HEK293 (cell line): Measurements from ENCODE around the gene MT1A.

ENCODE experiments used
- CTCF ChIA-PET: fragments of 350-600 bp; formaldehyde crosslinking; extraction: SDS; loops from one replicate; lab custom pipeline; 2021; ENCODE audit warnings: antibody characterized with exemption; lab: Yijun Ruan, JAX
- POLR2A ChIA-PET: fragments of 300-600 bp; formaldehyde crosslinking; extraction: SDS; loops from one replicate; lab custom pipeline; 2020; ENCODE audit warnings: antibody characterized with exemption, inconsistent platforms; lab: Yijun Ruan, JAX
- H3K27ac ChIP-seq: fragments of 200-500 bp; sonication (Bioruptor generic); 2 replicates; pipeline ENCODE4 v1.5.1; 2014; ENCODE audit warnings: low read depth, low read length, control low read depth, inconsistent platforms; ENCODE audit errors: extremely low read depth
- H3K36me3 ChIP-seq, 2 experiments: fragments of 200-500 bp in 1 of 2; sonication (Bioruptor generic) in 1 of 2; 1 replicate in 1 of 2; 2 replicates in 1 of 2; pipeline ENCODE4 v1.5.1; 2014 to 2017; ENCODE audit warnings: inconsistent platforms in 2 of 2, low read length in 2 of 2; ENCODE audit not compliant: control insufficient read depth in 2 of 2, insufficient read depth in 1 of 2
- H3K4me1 ChIP-seq: fragments of 200-500 bp; sonication (Bioruptor generic); 2 replicates; pipeline ENCODE4 v1.5.1; 2014; ENCODE audit warnings: mild to moderate bottlenecking, low read length, inconsistent platforms; ENCODE audit not compliant: control insufficient read depth, insufficient read depth
- H3K4me3 ChIP-seq: 2 replicates; pipeline ENCODE4 v1.5.1; 2011; ENCODE audit warnings: low read depth, mild to moderate bottlenecking, control low read depth, low read length, moderate library complexity
- H3K9me3 ChIP-seq: fragments of 200-500 bp; sonication (Bioruptor generic); 2 replicates; pipeline ENCODE4 v1.5.1; 2014; ENCODE audit warnings: low read depth, low read length, inconsistent platforms; ENCODE audit not compliant: control insufficient read depth, insufficient read depth
- SCRT1 ChIP-seq: fragments of 450-650 bp; formaldehyde crosslinking; IDR thresholded peaks from 2 replicates; pipeline ENCODE4 v1.5.1; 2016; ENCODE audit warnings: missing biosample characterization, missing genetic modification characterization, borderline replicate concordance
- SETDB1 ChIP-seq: IDR thresholded peaks from one replicate; pipeline ENCODE4 v1.6.1; 2017; ENCODE audit warnings: mild to moderate bottlenecking, low read length, moderate library complexity, mixed read lengths; ENCODE audit not compliant: insufficient read length
- TCF7L2 ChIP-seq: IDR thresholded peaks from 2 replicates; pipeline ENCODE4 v1.6.1; 2011; ENCODE audit warnings: low read depth, mild to moderate bottlenecking, inconsistent platforms, low read length, moderate library complexity, borderline replicate concordance
- ZNF133 ChIP-seq: fragments of 450-650 bp; formaldehyde crosslinking; IDR thresholded peaks from 2 replicates; pipeline ENCODE4 v1.5.1; 2016; ENCODE audit warnings: missing biosample characterization, missing genetic modification characterization
- ZNF146 ChIP-seq: fragments of 450-650 bp; formaldehyde crosslinking; IDR thresholded peaks from 2 replicates; pipeline ENCODE4 v1.5.1; 2016; ENCODE audit warnings: missing biosample characterization, missing genetic modification characterization
- ZNF19 ChIP-seq: fragments of 450-650 bp; formaldehyde crosslinking; IDR thresholded peaks from 2 replicates; pipeline ENCODE4; 2016; ENCODE audit warnings: missing biosample characterization, missing genetic modification characterization, low read depth
- ZNF292 ChIP-seq: fragments of 450-650 bp; formaldehyde crosslinking; IDR thresholded peaks from 2 replicates; pipeline ENCODE4 v1.5.1; 2016; ENCODE audit warnings: low read depth, missing biosample characterization, missing genetic modification characterization, borderline replicate concordance
- ZNF404 ChIP-seq: fragments of 450-650 bp; formaldehyde crosslinking; IDR thresholded peaks from 2 replicates; pipeline ENCODE4 v1.5.1; 2017; ENCODE audit warnings: missing biosample characterization, missing genetic modification characterization
- ZNF677 ChIP-seq: fragments of 450-650 bp; IDR thresholded peaks from 2 replicates; pipeline ENCODE4 v1.5.0; 2018; ENCODE audit warnings: missing biosample characterization, mild to moderate bottlenecking, missing genetic modification characterization, moderate library complexity
- ZNF747 ChIP-seq: fragments of 450-650 bp; formaldehyde crosslinking; IDR thresholded peaks from 2 replicates; pipeline ENCODE4 v1.5.1; 2016; ENCODE audit warnings: missing biosample characterization, missing genetic modification characterization
- ZSCAN30 ChIP-seq: fragments of 450-650 bp; IDR thresholded peaks from 2 replicates; pipeline ENCODE4 v1.5.1; 2018; ENCODE audit warnings: missing biosample characterization, mild to moderate bottlenecking, missing genetic modification characterization, moderate library complexity
- TF ChIP-seq, protein P1 (sequence below): fragments of 450-650 bp; formaldehyde crosslinking; conservative IDR thresholded peaks from 2 replicates; pipeline ENCODE4 v1.5.1; 2016; ENCODE audit warnings: low read depth, missing biosample characterization, missing genetic modification characterization
- TF ChIP-seq, protein P2 (sequence below): sonication (generic); formaldehyde crosslinking; IDR thresholded peaks from 2 replicates; pipeline ENCODE4 v1.8.1; 2022; ENCODE audit warnings: mild to moderate bottlenecking, moderate library complexity, missing genetic modification reagents
- TF ChIP-seq, protein P3 (sequence below): fragments of 450-650 bp; formaldehyde crosslinking; IDR thresholded peaks from 2 replicates; pipeline ENCODE4 v1.5.1; 2016; ENCODE audit warnings: missing biosample characterization, missing genetic modification characterization
- TF ChIP-seq, protein P4 (sequence below): fragments of 450-650 bp; formaldehyde crosslinking; IDR thresholded peaks from 2 replicates; pipeline ENCODE4 v1.5.1; 2016; ENCODE audit warnings: missing biosample characterization, missing genetic modification characterization

Gene MT1A

DNA sequence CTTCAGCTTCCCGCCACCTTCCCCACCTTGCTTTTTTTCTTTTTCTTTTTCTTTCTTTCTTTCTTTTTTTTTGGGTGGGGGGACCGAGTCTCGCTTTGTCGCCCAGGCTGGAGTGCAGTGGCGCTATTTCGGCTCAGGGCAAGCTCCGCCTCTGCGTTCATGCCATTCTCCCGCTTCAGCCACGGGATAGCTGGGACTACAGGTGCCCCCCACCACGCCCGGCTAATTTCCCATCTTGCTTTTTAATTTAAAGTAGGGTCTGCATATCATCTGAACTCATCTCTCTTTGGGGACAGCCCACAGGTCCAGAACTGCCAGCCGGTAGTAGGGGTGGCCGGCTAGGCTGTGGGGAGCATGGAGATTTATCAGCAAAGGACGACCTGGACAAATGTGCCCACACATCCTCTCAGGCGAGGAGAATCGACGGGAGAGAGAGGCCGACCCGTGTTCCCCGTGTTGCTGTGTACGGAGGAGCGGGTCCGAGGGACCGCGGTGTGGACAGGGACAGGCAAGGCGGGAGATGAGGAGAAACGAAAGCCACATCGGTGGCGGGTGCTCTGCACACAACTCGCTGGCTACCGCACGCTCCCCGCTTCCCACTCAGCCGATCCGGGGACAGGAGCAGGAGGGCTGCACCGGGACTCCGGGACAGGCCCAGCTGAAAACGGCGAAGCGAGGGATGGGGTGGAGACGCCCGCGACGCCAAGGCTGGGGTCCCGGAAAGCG is 3.6 kb upstream of the MT1A start:
- CTCF ChIA-PET, result interaction anchor here (1.0 kb wide), 1 partner anchor 67 kb away, joined by 3 read pairs; no protein-coding TSS in a partner anchor
- POLR2A ChIA-PET, result no interaction called here
- TF ChIP-seq SETDB1, result no peak
- TF ChIP-seq TCF7L2, result no peak
- no peak for TF ChIP-seq ZNF146 (tag by site-specific recombination)
- TF ChIP-seq, protein P1, sequence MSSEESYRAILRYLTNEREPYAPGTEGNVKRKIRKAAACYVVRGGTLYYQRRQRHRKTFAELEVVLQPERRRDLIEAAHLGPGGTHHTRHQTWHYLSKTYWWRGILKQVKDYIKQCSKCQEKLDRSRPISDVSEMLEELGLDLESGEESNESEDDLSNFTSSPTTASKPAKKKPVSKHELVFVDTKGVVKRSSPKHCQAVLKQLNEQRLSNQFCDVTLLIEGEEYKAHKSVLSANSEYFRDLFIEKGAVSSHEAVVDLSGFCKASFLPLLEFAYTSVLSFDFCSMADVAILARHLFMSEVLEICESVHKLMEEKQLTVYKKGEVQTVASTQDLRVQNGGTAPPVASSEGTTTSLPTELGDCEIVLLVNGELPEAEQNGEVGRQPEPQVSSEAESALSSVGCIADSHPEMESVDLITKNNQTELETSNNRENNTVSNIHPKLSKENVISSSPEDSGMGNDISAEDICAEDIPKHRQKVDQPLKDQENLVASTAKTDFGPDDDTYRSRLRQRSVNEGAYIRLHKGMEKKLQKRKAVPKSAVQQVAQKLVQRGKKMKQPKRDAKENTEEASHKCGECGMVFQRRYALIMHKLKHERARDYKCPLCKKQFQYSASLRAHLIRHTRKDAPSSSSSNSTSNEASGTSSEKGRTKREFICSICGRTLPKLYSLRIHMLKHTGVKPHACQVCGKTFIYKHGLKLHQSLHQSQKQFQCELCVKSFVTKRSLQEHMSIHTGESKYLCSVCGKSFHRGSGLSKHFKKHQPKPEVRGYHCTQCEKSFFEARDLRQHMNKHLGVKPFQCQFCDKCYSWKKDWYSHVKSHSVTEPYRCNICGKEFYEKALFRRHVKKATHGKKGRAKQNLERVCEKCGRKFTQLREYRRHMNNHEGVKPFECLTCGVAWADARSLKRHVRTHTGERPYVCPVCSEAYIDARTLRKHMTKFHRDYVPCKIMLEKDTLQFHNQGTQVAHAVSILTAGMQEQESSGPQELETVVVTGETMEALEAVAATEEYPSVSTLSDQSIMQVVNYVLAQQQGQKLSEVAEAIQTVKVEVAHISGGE (tag by site-specific recombination), result no peak
- no peak for TF ChIP-seq ZSCAN30 (tag by site-specific recombination)
- TF ChIP-seq ZNF19 (tag by site-specific recombination), result no peak
- no peak for TF ChIP-seq SCRT1
- TF ChIP-seq ZNF133, result no peak
- TF ChIP-seq, protein P2, sequence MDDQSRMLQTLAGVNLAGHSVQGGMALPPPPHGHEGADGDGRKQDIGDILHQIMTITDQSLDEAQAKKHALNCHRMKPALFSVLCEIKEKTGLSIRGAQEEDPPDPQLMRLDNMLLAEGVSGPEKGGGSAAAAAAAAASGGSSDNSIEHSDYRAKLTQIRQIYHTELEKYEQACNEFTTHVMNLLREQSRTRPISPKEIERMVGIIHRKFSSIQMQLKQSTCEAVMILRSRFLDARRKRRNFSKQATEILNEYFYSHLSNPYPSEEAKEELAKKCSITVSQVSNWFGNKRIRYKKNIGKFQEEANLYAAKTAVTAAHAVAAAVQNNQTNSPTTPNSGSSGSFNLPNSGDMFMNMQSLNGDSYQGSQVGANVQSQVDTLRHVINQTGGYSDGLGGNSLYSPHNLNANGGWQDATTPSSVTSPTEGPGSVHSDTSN, result no peak
- Histone ChIP-seq H3K36me3 (no peaks in the 10 kb centered on the region), H3K4me3 (no peak overlapping the region), H3K27ac (no peak overlapping the region), H3K4me1 (no peaks in the 10 kb centered on the region), H3K9me3 (no peaks in the 10 kb centered on the region)

DNA sequence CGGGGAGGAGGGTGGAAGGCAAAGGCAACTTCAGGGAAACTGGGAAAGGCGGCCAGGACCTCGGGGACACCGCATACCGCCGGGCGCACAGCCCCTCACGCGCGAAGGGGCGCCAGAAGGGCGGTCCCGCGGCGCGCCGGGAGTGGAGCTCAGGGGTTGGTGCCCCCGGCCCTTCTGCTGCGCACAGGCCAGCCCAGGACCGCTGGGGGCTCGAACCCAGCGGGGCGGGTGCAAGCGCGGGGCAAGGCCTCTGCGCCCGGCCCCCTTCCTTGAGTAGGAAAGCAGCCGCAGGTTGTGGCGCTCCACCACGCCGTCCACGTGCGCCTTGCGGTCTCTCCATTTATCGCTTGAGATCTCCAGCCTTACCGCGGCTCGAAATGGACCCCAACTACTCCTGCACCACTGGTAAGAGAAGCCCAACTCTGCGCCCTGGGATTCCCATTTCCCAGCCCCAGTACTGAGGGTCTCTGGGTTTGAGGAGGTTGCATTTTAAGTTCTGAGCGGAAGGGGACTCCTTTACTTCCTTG is 3.0 kb upstream of the MT1A start:
- ChIA-PET POLR2A (no interaction called here), CTCF (interaction anchor here (0.6 kb wide), 1 partner anchor 32 kb away, joined by 3 read pairs; no protein-coding TSS in a partner anchor)
- H3K36me3 ChIP-seq, result no peaks in the 10 kb centered on the region
- no peak overlapping the region for H3K4me3 ChIP-seq
- no peaks in the 10 kb centered on the region for H3K9me3 ChIP-seq
- H3K27ac ChIP-seq, result no peak overlapping the region
- H3K4me1 ChIP-seq, result no peaks in the 10 kb centered on the region
- TF ChIP-seq ZNF747 (tag by site-specific recombination) (no peak), ZNF292 (no peak), ZNF404 (tag by site-specific recombination) (no peak), ZNF677 (tag by site-specific recombination) (no peak)
- TF ChIP-seq, protein P3, sequence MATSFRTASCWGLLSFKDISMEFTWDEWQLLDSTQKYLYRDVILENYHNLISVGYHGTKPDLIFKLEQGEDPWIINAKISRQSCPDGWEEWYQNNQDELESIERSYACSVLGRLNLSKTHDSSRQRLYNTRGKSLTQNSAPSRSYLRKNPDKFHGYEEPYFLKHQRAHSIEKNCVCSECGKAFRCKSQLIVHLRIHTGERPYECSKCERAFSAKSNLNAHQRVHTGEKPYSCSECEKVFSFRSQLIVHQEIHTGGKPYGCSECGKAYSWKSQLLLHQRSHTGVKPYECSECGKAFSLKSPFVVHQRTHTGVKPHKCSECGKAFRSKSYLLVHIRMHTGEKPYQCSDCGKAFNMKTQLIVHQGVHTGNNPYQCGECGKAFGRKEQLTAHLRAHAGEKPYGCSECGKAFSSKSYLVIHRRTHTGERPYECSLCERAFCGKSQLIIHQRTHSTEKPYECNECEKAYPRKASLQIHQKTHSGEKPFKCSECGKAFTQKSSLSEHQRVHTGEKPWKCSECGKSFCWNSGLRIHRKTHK (tag by site-specific recombination), result no peak
- TF ChIP-seq, protein P4, sequence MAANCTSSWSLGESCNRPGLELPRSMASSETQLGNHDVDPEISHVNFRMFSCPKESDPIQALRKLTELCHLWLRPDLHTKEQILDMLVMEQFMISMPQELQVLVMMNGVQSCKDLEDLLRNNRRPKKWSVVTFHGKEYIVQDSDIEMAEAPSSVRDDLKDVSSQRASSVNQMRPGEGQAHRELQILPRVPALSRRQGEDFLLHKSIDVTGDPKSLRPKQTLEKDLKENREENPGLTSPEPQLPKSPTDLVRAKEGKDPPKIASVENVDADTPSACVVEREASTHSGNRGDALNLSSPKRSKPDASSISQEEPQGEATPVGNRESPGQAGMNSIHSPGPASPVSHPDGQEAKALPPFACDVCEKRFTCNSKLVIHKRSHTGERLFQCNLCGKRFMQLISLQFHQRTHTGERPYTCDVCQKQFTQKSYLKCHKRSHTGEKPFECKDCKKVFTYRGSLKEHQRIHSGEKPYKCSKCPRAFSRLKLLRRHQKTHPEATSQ (tag by site-specific recombination), result no peak
